Pancreas (tissue), 10 donors: Measurements from ENCODE around the gene LMF2. TPM values are rescaled to one million over a fixed set of nuclear protein-coding genes. Genes with fewer than 3 reads are reported as not detected.

Experiments used
- ATAC-seq, 4 donors: fragments of 200-7000 bp; cut with Tn5 transposase; one replicate each; pipeline versions ENCODE4 v1.8.0 to v1.9.1; 2020; ENCODE audit warnings: mild to moderate bottlenecking in 4 of 4, moderate library complexity in 4 of 4
- DNase-seq, 6 donors: peaks; one replicate each; pipeline ENCODE4 v3.0.0-alpha.2; 2020
- FAIRE-seq: peaks from 2 replicates; lab custom pipeline; 2012; peaks lifted over from hg19 to GRCh38; lab: Jason Lieb, UNC
- H3K27ac ChIP-seq, 4 donors: fragments of 200-600 bp; sonication (generic); 1 replicate in 3 of 4; 2 replicates in 1 of 4; pipeline versions ENCODE4 v1.5.0 to v1.8.0; 2020
- H3K27me3 ChIP-seq, 4 donors: fragments of 200-600 bp; one replicate each; pipeline ENCODE4 v1.8.0; 2021
- H3K36me3 ChIP-seq, 3 donors: fragments of 200-600 bp; sonication (generic) in 1 of 3; one replicate each; pipeline versions ENCODE4 v1.5.0 to v1.8.0; 2020 to 2021
- H3K4me1 ChIP-seq, 3 donors: fragments of 200-600 bp; one replicate each; pipeline ENCODE4 v1.8.0; 2021
- H3K4me3 ChIP-seq, 4 donors: fragments of 200-600 bp; sonication (generic) in 2 of 4; one replicate each; pipeline versions ENCODE4 v1.5.0 to v1.8.0; 2020 to 2021
- H3K9me3 ChIP-seq, 4 donors: fragments of 200-600 bp; one replicate each; pipeline ENCODE4 v1.8.0; 2021
- WGBS, 2 donors: extraction: QIAGEN DNeasy Blood & Tissue Kit; methylation state at CpG; one replicate each; pipeline ENCODE4 v1.1.7; 2013; 5-methylcytosine and 5-hydroxymethylcytosine counted together
- intact Hi-C, 3 donors: fragments of 100-400 bp; cut with DNase I; formaldehyde crosslinking; loops; one replicate each; pipeline versions ENCODE4 v1.11.1 to v1.14.2; 2022
- polyA plus RNA-seq, 2 donors: library from polyadenylated mRNA; stranded (reverse); fragments of 200-250 nt; gene quantifications; one replicate each; pipeline ENCODE4 v1.2.3, GENCODE V29; 2013
- total RNA-seq, 6 donors: library from RNA; stranded (reverse); fragmentation: NEBNext Ultra II Directional in 4 of 6; extraction: Animal tissue kit (Norgen Biotek cat#: 25700) in 4 of 6; gene quantifications; one replicate each; pipeline versions ENCODE4 v1.2.1 to v1.2.4, GENCODE V29; 2021 to 2023
- TF ChIP-seq, protein P1 (sequence below), 4 donors: fragments of 200-600 bp; sonication (generic) in 3 of 4; IDR thresholded peaks; one replicate each; pipeline versions ENCODE4 v1.5.0 to v1.8.0; 2021; ENCODE audit warnings: antibody characterized with exemption in 4 of 4
- donor health status: healthy with polysubstance abuse.
- donor health status: DM: no; HTN: no; CAD: no; lungs with moderate emphysema.
- donor health status: DM: no; HTN: no; CAD: no.
- donor health status: control.
- donor health status: control.
- donor health status: Bipolar disorder and iron deficiency.
- donor health status: DM: yes; HTN: yes; CAD: no.
- donor health status: DM: no; HTN: no; CAD: no.
- donor health status: DM: no; HTN: no; CAD: no.
- donor health status: DM: yes; HTN: yes; CAD: no.

The LMF2 gene
- total and polyA plus RNA-seq, 8 donors: 50.3 to 175 (median 135) TPM

DNA sequence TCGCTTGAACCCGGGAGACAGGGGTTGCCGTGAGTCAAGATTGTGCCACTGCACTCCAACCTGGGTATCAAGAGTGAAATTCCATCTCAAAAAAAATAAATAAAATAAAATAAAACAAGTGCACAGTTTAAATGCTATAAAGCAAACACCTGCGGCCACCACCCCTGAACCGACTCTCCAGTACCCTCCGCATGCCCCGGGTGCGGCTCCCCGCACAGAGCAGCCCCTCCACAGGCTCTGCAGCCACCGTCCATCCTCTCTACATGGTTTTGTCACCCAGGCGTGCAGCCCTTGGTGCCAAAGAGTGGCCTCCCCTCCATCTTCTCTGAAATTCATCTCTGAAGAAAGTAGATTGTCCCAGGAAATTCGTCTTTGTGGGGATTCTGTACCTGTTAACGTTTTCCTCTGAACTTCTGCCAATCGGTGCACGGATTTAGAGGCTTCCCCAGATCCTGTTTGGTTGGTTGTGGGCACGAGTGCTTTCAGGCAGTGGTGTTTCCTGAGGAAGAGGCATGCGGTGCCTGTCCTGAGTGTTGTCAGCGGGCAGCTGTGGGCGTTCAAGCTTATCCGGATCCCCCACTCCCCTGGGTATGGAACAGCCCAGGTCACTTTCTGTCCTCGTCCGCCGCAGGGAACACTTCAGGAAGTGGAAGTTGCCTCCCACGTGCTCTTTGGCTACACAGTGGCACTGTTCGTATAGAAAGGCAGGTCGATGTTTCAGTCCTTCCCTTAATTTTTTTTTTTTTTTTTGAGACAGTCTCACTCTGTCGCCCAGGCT is 16.8 kb downstream of the LMF2 start:
- no peak for DNase-seq
- Histone ChIP-seq H3K4me3 (no peak overlapping the region), H3K27me3 (no peaks in the 10 kb centered on the region), H3K4me1 (peaks cover 0 to 4% (median 0%) of the 10 kb centered on the region in 3 donors), H3K9me3 (no peaks in the 10 kb centered on the region), H3K27ac (no peak overlapping the region), H3K36me3 (no peaks in the 10 kb centered on the region)
- no peak for ATAC-seq
- intact Hi-C loops: no loop called here
- FAIRE-seq: no peak
- whole genome bisulfite sequencing, 2 donors: 82% methylated on average over 27 of the region's 27 CpGs
- TF ChIP-seq, protein P1, sequence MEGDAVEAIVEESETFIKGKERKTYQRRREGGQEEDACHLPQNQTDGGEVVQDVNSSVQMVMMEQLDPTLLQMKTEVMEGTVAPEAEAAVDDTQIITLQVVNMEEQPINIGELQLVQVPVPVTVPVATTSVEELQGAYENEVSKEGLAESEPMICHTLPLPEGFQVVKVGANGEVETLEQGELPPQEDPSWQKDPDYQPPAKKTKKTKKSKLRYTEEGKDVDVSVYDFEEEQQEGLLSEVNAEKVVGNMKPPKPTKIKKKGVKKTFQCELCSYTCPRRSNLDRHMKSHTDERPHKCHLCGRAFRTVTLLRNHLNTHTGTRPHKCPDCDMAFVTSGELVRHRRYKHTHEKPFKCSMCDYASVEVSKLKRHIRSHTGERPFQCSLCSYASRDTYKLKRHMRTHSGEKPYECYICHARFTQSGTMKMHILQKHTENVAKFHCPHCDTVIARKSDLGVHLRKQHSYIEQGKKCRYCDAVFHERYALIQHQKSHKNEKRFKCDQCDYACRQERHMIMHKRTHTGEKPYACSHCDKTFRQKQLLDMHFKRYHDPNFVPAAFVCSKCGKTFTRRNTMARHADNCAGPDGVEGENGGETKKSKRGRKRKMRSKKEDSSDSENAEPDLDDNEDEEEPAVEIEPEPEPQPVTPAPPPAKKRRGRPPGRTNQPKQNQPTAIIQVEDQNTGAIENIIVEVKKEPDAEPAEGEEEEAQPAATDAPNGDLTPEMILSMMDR (IDR thresholded peaks at IDR 0.05): no peak

DNA sequence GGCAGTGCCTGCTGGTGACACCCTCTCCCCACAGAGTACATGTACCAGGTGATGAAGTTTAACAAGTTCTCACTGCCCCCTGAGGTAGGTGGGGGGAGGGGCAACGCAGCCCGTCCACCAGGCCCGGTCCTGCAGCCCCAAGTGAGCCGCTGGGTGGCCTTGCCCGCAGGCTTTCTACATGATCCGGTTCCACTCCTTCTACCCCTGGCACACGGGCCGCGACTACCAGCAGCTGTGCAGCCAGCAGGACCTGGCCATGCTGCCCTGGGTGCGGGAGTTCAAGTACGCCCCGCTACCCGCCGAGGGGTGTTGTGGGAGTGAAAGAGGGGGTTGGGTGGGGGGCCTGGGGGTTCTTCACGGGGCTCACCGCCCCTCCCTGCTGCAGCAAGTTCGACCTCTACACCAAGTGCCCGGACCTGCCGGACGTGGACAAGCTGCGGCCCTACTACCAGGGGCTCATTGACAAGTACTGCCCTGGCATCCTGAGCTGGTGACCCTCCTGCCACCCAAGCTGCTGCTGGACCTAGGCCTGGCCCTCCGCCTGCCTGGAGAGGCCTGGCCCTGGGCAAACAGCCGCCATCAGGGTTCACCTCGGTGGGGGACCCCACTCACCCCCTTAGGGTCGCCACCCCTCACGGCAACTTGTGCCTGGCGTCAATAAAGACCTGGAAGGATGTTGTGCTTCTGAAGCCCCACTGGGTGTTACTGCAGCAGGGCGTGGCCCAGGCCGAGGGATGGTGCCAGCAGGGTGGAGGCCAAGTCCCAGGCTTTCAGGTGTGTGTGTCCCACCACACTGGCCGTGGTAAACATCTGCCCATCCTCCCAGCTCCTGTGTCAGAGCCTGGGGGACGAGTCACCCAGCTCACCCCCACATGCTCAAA is 17.9 kb downstream of the LMF2 start:
- DNase-seq (peak in 2 of 6 donors; percentile 52 to 67), FAIRE-seq (no peak), ATAC-seq (no peak)
- Histone ChIP-seq H3K27me3 (no peaks in the 10 kb centered on the region), H3K9me3 (no peaks in the 10 kb centered on the region), H3K36me3 (no peaks in the 10 kb centered on the region), H3K4me3 (no peak overlapping the region), H3K27ac (no peak overlapping the region), H3K4me1 (peaks cover 0 to 9% (median 0%) of the 10 kb centered on the region in 3 donors)
- intact Hi-C loops: no loop called here
- TF ChIP-seq, protein P1 (IDR thresholded peaks at IDR 0.05): no peak
- 80 to 82% methylated on average over 28 to 31 of the region's 31 CpGs for WGBS, 2 donors

DNA sequence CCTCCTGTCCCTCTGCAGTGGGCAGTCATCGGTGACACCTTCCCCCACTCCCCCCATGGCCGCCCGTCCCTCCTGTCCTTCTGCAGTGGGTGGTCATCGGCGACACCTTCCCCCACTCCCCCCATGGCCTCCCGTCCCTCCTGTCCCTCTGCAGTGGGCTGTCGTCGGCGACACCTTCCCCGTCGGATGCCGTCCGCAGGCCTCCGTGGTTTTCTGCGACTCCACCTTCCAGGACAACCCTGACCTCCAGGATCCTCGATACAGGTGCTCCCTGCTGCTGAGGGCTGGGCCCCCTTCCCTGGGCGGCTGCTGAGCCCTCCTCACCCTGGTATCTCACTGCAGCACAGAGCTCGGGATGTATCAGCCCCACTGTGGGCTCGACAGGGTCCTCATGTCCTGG is 18.6 kb downstream of the LMF2 start:
- Histone ChIP-seq H3K27ac (no peak overlapping the region), H3K9me3 (no peaks in the 10 kb centered on the region), H3K36me3 (no peaks in the 10 kb centered on the region), H3K27me3 (no peaks in the 10 kb centered on the region), H3K4me3 (no peak overlapping the region), H3K4me1 (peaks cover 0 to 13% (median 0%) of the 10 kb centered on the region in 3 donors)
- intact Hi-C loops: no loop called here
- 83 to 87% methylated on average over 19 of the region's 19 CpGs for WGBS, 2 donors
- ATAC-seq (no peak), FAIRE-seq (no peak), DNase-seq (peak in 2 of 6 donors; percentile 39 to 42)
- TF ChIP-seq, protein P1 (IDR thresholded peaks at IDR 0.05): no peak

DNA sequence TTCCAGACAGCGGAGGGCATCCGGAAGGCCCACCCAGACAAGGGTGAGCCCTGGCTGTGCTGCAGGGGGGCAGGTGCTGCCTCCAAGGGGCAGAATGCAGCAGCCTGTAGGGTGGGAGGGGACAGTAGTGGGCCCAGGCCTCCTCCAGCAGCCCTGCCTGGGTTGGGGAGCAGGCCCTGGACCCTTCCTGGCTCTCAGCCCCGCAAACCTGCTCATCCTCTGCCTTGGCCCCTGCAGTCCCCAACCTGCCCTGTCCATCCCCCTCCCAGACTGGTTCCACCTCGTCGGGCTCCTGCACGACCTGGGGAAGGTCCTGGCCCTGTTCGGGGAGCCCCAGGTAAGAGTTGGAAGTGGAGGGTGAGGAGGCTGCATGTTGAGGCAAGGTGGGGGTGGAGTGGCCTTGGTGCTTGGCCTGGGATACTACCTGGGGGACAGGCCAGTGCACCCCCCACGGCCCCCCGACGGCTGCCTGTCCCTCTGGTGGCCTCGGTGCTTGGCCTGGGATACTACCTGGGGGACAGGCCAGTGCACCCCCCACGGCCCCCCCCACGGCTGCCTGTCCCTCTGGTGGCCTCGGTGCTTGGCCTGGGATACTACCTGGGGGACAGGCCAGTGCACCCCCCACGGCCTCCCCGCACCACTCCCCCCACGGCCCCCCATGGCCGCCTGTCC is 19.4 kb downstream of the LMF2 start:
- Histone ChIP-seq H3K4me3 (no peak overlapping the region), H3K27me3 (no peaks in the 10 kb centered on the region), H3K9me3 (no peaks in the 10 kb centered on the region), H3K27ac (no peak overlapping the region), H3K36me3 (no peaks in the 10 kb centered on the region), H3K4me1 (peaks cover 0 to 14% (median 0%) of the 10 kb centered on the region in 3 donors)
- TF ChIP-seq, protein P1 (IDR thresholded peaks at IDR 0.05): no peak
- 76 to 93% methylated on average over 10 to 18 of the region's 18 CpGs for WGBS, 2 donors
- intact Hi-C loops: no loop called here
- ATAC-seq (no peak), FAIRE-seq (no peak), DNase-seq (peak in 3 of 6 donors; percentile 40 to 65 (median 40))
